NT2/D1 (cell line): ENCODE data around the gene SEC14L2.

ENCODE experiments used
- SUZ12 ChIP-seq: IDR thresholded peaks from 2 replicates; pipeline ENCODE4 v1.6.1; 2011; ENCODE audit not compliant: insufficient read length, insufficient read depth; ENCODE audit errors: extremely low read depth
- YY1 ChIP-seq: IDR thresholded peaks from 2 replicates; pipeline ENCODE4 v1.6.1; 2011; ENCODE audit not compliant: insufficient read length, insufficient read depth
- ZNF274 ChIP-seq: IDR thresholded peaks from 2 replicates; pipeline ENCODE4 v1.6.1; 2011; ENCODE audit warnings: mild to moderate bottlenecking, low read depth, low read length

- TF ChIP-seq SUZ12: no peak
- no peak for TF ChIP-seq YY1
- TF ChIP-seq ZNF274: no peak
Observed at GRCh38 chr22:30400159-30400558, 3.3 kb downstream of the SEC14L2 start.
